BE2C (cell line): ENCODE measurements around the gene SLC9B2.

Experiments used
- DNase-seq: peaks from one replicate; pipeline ENCODE4 v3.0.0-alpha.2; 2020
- H3K27me3 ChIP-seq: fragments of 250-450 bp; sonication (Bioruptor Pico); 2 replicates; pipeline ENCODE4 v1.5.1; 2020; ENCODE audit warnings: mild to moderate bottlenecking
- H3K36me3 ChIP-seq: fragments of 250-450 bp; sonication (Bioruptor Pico); 2 replicates; pipeline ENCODE4 v1.5.1; 2020; ENCODE audit warnings: mild to moderate bottlenecking
- H3K4me1 ChIP-seq: fragments of 250-450 bp; sonication (Bioruptor Pico); 2 replicates; pipeline ENCODE4 v1.5.1; 2020
- H3K4me3 ChIP-seq: 2 replicates; pipeline ENCODE4 v1.5.1; 2011; ENCODE audit warnings: low read depth, low read length
- H3K9me3 ChIP-seq: fragments of 250-450 bp; sonication (Bioruptor Pico); 2 replicates; pipeline ENCODE4 v1.5.1; 2020
- TF ChIP-seq, protein P1 (sequence below): IDR thresholded peaks from 2 replicates; pipeline ENCODE4 v1.5.1; 2012; ENCODE audit warnings: mild to moderate bottlenecking, low read depth, low read length

The SLC9B2 gene

DNA sequence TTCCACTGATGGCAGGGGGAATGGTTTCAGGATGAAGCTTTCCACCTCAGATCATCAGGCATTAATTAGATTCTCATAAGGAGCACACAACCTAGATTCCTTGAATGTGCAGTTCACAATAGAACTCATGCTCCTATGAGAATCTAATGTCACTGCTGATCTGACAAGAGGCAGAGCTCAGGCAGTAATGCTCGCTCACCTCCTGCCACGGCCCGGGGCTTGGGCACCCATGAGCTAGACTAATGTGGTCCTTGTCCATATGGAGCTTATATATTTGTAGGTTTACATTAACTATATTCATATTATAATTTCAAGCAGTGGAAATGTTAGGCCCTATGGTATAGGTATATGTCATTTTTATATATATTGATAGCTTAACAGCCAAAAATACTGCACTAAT is 24.4 kb downstream of the SLC9B2 start:
- DNase-seq: no peak
- Histone ChIP-seq H3K9me3 (no peaks in the 10 kb centered on the region), H3K27me3 (no peaks in the 10 kb centered on the region), H3K36me3 (peaks cover 20% of the 10 kb centered on the region; the same call in 1 of the 2 replicates), H3K4me1 (no peaks in the 10 kb centered on the region; the same call in 1 of the 2 replicates), H3K4me3 (no peak overlapping the region)
- TF ChIP-seq, protein P1, sequence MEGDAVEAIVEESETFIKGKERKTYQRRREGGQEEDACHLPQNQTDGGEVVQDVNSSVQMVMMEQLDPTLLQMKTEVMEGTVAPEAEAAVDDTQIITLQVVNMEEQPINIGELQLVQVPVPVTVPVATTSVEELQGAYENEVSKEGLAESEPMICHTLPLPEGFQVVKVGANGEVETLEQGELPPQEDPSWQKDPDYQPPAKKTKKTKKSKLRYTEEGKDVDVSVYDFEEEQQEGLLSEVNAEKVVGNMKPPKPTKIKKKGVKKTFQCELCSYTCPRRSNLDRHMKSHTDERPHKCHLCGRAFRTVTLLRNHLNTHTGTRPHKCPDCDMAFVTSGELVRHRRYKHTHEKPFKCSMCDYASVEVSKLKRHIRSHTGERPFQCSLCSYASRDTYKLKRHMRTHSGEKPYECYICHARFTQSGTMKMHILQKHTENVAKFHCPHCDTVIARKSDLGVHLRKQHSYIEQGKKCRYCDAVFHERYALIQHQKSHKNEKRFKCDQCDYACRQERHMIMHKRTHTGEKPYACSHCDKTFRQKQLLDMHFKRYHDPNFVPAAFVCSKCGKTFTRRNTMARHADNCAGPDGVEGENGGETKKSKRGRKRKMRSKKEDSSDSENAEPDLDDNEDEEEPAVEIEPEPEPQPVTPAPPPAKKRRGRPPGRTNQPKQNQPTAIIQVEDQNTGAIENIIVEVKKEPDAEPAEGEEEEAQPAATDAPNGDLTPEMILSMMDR: no peak

DNA sequence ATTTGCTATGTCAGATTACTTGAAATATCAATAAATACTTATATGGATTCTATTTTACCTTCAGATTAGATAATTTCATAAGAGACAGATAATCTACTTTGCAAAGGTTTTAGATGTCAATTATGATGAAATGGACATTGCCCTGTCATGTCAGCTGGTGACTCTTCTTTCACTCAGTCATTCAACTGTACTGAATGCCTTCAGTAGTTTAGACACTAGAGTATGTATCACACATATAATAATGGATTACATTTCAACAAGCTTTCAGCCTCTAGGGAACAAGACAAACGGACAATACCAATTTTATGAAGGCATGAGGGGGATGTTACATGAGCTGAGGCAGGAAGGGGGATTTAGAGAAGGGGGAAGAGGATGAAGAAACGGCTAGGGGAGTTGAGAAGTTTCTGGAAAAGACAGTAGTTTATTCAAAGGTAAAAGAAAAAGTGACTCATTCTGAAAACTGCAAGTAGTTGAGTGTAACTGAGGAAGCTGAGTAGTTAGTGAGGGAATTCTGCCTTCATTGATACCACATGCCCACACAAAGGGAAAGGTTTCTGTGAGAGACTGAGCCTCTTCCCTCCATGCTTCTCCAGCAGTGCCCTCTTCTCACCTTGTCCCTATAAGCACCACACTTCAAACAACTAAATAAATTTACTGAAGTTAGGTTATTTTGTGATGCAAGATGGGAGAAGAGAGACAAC is 25.7 kb downstream of the SLC9B2 start:
- TF ChIP-seq, protein P1: no peak
- H3K4me3 ChIP-seq: no peak overlapping the region
- no peaks in the 10 kb centered on the region for H3K9me3 ChIP-seq
- no peak for DNase-seq
- H3K27me3 ChIP-seq: no peaks in the 10 kb centered on the region
- H3K36me3 ChIP-seq: peaks cover 14% of the 10 kb centered on the region; the same call in 1 of the 2 replicates
- no peaks in the 10 kb centered on the region; the same call in 1 of the 2 replicates for H3K4me1 ChIP-seq

DNA sequence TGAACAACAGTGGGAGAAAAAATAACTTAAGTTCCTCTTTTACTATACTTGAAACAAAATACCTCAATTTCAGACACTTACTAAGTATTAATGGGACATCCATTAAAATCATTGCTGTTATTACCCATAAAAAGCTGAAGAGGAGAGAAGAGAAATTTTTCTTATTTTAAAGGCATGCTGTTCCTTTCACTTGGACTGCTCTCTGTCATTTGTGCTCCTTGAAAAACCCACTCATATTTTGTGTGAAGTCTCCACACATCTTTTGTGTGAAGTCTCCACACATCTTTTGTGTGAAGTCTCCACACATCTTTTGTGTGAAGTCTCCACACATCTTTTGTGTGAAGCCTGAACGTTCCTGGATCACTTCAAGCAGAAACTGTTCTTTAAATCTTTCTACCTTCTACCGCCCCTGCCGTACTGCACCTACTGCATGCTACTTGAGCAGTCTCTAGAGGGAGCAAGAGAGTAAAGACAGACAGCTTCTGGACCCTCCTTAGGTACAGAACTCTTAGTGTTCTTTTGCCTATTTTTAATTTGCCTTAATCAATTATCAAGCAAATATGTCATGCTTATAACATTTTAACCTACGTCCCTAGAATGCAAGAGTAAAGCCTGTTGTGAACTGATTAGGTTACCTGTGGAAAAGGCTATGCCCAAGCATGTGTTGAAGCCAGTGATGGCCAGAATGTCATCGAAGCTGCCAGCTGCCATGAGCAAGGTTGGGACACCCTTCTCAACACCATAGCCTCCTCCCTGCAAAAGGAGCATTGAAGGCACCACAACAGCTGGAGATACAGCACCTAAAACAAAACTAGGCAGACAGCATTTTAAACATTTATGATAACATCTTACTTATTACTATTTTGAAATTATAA is 29.9 kb downstream of the SLC9B2 start:
- H3K36me3 ChIP-seq: peaks cover 22% of the 10 kb centered on the region
- H3K27me3 ChIP-seq: no peaks in the 10 kb centered on the region
- no peak overlapping the region for H3K4me3 ChIP-seq
- TF ChIP-seq, protein P1: peak; percentile 82
- H3K4me1 ChIP-seq: no peaks in the 10 kb centered on the region
- peak; percentile 16 for DNase-seq
- no peaks in the 10 kb centered on the region for H3K9me3 ChIP-seq

DNA sequence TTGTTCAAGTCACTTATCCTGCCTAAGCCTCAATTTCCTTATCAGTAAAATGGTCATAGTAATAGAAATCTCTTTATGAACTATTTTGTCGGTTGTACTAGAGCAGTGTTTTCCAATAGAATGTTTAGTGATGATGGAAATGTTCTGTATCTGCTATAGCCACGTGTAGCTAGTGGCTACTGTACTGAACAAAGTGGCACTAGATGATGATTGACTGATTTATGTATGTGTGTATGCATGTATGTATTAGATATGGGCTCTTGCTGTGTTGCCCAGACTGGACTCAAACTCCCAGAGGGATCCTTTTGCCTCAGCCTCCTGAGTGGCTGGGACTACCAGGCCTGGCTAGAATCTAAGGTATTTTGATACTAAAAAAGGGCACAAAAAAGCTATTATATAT is 32.4 kb downstream of the SLC9B2 start:
- TF ChIP-seq, protein P1: no peak
- Histone ChIP-seq H3K9me3 (no peaks in the 10 kb centered on the region), H3K27me3 (no peaks in the 10 kb centered on the region), H3K4me3 (no peak overlapping the region), H3K4me1 (no peaks in the 10 kb centered on the region), H3K36me3 (peaks cover 18% of the 10 kb centered on the region)
- DNase-seq: no peak

DNA sequence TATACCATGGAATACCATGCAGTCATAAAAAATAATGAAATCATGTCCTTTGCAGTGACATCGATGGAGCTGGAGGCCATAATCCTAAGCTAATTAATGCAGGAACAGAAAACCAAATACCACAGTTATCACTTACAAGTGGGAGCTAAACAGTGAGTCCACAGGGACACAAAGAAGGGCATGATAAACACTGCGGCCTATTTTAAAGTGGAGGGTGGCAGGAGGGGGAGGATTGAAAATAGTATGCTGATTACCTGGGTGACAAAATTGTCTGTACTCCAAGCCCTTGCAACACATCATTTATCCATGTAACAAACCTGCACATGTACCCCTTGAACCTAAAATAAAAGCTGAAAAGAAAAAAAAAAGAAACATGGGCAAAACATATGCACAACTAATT is 40.4 kb downstream of the SLC9B2 start:
- TF ChIP-seq, protein P1: no peak
- no peaks in the 10 kb centered on the region for H3K9me3 ChIP-seq

DNA sequence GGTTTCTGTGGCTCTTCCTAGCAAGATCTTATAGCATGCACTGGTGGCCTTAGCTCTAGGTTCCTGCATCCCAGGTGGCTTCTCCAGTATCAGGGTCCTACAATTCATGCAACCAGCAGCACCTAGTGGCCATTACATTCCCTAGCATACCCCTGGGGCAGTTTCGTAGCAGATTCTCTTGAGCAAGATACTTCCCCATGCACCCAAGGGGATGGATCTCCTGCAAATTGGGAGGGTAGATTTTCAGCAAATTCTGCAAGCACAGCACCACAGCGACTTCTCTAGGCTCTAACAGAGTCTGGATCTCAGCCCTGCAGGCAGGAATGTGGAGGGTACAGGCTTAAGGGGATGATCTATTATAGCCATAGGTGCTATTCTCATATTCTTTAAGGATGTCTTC is 44.0 kb downstream of the SLC9B2 start:
- H3K4me3 ChIP-seq: no peak overlapping the region
- H3K4me1 ChIP-seq: no peaks in the 10 kb centered on the region
- DNase-seq: peak; percentile 47
- H3K27me3 ChIP-seq: no peaks in the 10 kb centered on the region
- 0 out of 2 replicates have a peak, but pooled peaks cover 3% of the 10 kb centered on the region for H3K36me3 ChIP-seq
- TF ChIP-seq, protein P1: peak; percentile 79
- H3K9me3 ChIP-seq: no peaks in the 10 kb centered on the region

More for the DNA sequence above, 40.4 kb downstream of the SLC9B2 start:
- no peaks in the 10 kb centered on the region for H3K4me1 ChIP-seq
- 0 out of 2 replicates have a peak, but pooled peaks cover 3% of the 10 kb centered on the region for H3K36me3 ChIP-seq
- no peak for DNase-seq
- no peaks in the 10 kb centered on the region for H3K27me3 ChIP-seq
- H3K4me3 ChIP-seq: no peak overlapping the region
